NCI-H2107 treated with DMSO at 0.1 percent for 48 hours (cell line): ENCODE measurements around the gene LRP5.

ENCODE experiments used
- DNase-seq: peaks from one replicate; lab custom pipeline; 2025; ENCODE audit not compliant: unreplicated experiment; lab: John Stamatoyannopoulos, UW

Gene LRP5

GRCh38 chr11:68497761-68498160 lies 185.4 kb downstream of the LRP5 start:
- DNase-seq: no peak

GRCh38 chr11:68498321-68498720 lies 185.9 kb downstream of the LRP5 start:
- DNase-seq: no peak
